ENCODE data around the gene ATP13A3. TPM values are rescaled to one million over a fixed set of nuclear protein-coding genes. Genes with fewer than 3 reads are reported as not detected.

The ATP13A3 gene
- total RNA-seq, 1 donor from 2014 or later = 135 TPM

GRCh38 chr3:194514626-194515025, 27.8 kb upstream of the ATP13A3 start:
- DNase-seq (ENCODE audit: low spot score, unreplicated experiment) = no peak

GRCh38 chr3:194512895-194513601, 26.2 kb upstream of the ATP13A3 start:
- TF ChIP-seq CTCF (IDR thresholded peaks at IDR 0.05; ENCODE audit: unreplicated experiment) = no peak
- no peak overlapping the region for H3K4me3 Mint-ChIP-seq (ENCODE audit: low read depth)
- peaks cover 1% of the 10 kb centered on the region for H3K36me3 Mint-ChIP-seq (ENCODE audit: insufficient read depth)
- H3K9me3 Mint-ChIP-seq (ENCODE audit: low read depth) = peaks cover 3% of the 10 kb centered on the region
- no peaks in the 10 kb centered on the region for H3K27me3 Mint-ChIP-seq
- H3K27ac Mint-ChIP-seq = peak overlapping the region; percentile 88
- H3K4me1 Mint-ChIP-seq (ENCODE audit: low read depth) = peaks cover 43% of the 10 kb centered on the region
- no peak for DNase-seq (ENCODE audit: low spot score, unreplicated experiment)

More at GRCh38 chr3:194514626-194515025, 27.8 kb upstream of the ATP13A3 start:
- Mint-ChIP-seq H3K4me3 (ENCODE audit: low read depth) (no peak overlapping the region), H3K27ac (no peak overlapping the region), H3K4me1 (ENCODE audit: low read depth) (peaks cover 38% of the 10 kb centered on the region), H3K9me3 (ENCODE audit: low read depth) (peaks cover 8% of the 10 kb centered on the region), H3K36me3 (ENCODE audit: insufficient read depth) (peaks cover 1% of the 10 kb centered on the region), H3K27me3 (no peaks in the 10 kb centered on the region)
- TF ChIP-seq CTCF (IDR thresholded peaks at IDR 0.05; ENCODE audit: unreplicated experiment) = no peak

GRCh38 chr3:194508491-194509453, 22.0 kb upstream of the ATP13A3 start:
- no peak for DNase-seq (ENCODE audit: low spot score, unreplicated experiment)
- Mint-ChIP-seq H3K9me3 (ENCODE audit: low read depth) (no peaks in the 10 kb centered on the region), H3K4me3 (ENCODE audit: low read depth) (no peak overlapping the region), H3K27ac (peak overlapping the region; percentile 67), H3K27me3 (no peaks in the 10 kb centered on the region), H3K36me3 (ENCODE audit: insufficient read depth) (no peaks in the 10 kb centered on the region), H3K4me1 (ENCODE audit: low read depth) (peaks cover 19% of the 10 kb centered on the region)
- TF ChIP-seq CTCF (IDR thresholded peaks at IDR 0.05; ENCODE audit: unreplicated experiment) = no peak

- no peaks in the 10 kb centered on the region for H3K36me3 Mint-ChIP-seq (ENCODE audit: insufficient read depth)
- peaks cover 13% of the 10 kb centered on the region for H3K4me1 Mint-ChIP-seq (ENCODE audit: low read depth)
- H3K9me3 Mint-ChIP-seq (ENCODE audit: low read depth) = no peaks in the 10 kb centered on the region
- no peak for DNase-seq (ENCODE audit: low spot score, unreplicated experiment)
- no peak overlapping the region for H3K4me3 Mint-ChIP-seq (ENCODE audit: low read depth)
- H3K27me3 Mint-ChIP-seq = no peaks in the 10 kb centered on the region
- no peak overlapping the region for H3K27ac Mint-ChIP-seq
- no peak for TF ChIP-seq CTCF (IDR thresholded peaks at IDR 0.05; ENCODE audit: unreplicated experiment)
Measured at GRCh38 chr3:194507571-194507970, 20.8 kb upstream of the ATP13A3 start.

GRCh38 chr3:194505791-194506415, 19.1 kb upstream of the ATP13A3 start:
- DNase-seq (ENCODE audit: low spot score, unreplicated experiment) = no peak
- no peak for TF ChIP-seq CTCF (IDR thresholded peaks at IDR 0.05; ENCODE audit: unreplicated experiment)
- no peaks in the 10 kb centered on the region for H3K9me3 Mint-ChIP-seq (ENCODE audit: low read depth)
- H3K27me3 Mint-ChIP-seq = no peaks in the 10 kb centered on the region
- H3K27ac Mint-ChIP-seq = no peak overlapping the region
- H3K4me1 Mint-ChIP-seq (ENCODE audit: low read depth) = peaks cover 10% of the 10 kb centered on the region
- no peaks in the 10 kb centered on the region for H3K36me3 Mint-ChIP-seq (ENCODE audit: insufficient read depth)
- no peak overlapping the region for H3K4me3 Mint-ChIP-seq (ENCODE audit: low read depth)
